BE2C (cell line): ENCODE results near the gene HS6ST2.

ENCODE experiments used
- DNase-seq: peaks from one replicate; pipeline ENCODE4 v3.0.0-alpha.2; 2020
- H3K27me3 ChIP-seq: fragments of 250-450 bp; sonication (Bioruptor Pico); 2 replicates; pipeline ENCODE4 v1.5.1; 2020; ENCODE audit warnings: mild to moderate bottlenecking
- H3K36me3 ChIP-seq: fragments of 250-450 bp; sonication (Bioruptor Pico); 2 replicates; pipeline ENCODE4 v1.5.1; 2020; ENCODE audit warnings: mild to moderate bottlenecking
- H3K4me1 ChIP-seq: fragments of 250-450 bp; sonication (Bioruptor Pico); 2 replicates; pipeline ENCODE4 v1.5.1; 2020
- H3K4me3 ChIP-seq: 2 replicates; pipeline ENCODE4 v1.5.1; 2011; ENCODE audit warnings: low read depth, low read length
- H3K9me3 ChIP-seq: fragments of 250-450 bp; sonication (Bioruptor Pico); 2 replicates; pipeline ENCODE4 v1.5.1; 2020
- TF ChIP-seq, protein P1 (sequence below): IDR thresholded peaks from 2 replicates; pipeline ENCODE4 v1.5.1; 2012; ENCODE audit warnings: mild to moderate bottlenecking, low read depth, low read length

The HS6ST2 gene

DNA sequence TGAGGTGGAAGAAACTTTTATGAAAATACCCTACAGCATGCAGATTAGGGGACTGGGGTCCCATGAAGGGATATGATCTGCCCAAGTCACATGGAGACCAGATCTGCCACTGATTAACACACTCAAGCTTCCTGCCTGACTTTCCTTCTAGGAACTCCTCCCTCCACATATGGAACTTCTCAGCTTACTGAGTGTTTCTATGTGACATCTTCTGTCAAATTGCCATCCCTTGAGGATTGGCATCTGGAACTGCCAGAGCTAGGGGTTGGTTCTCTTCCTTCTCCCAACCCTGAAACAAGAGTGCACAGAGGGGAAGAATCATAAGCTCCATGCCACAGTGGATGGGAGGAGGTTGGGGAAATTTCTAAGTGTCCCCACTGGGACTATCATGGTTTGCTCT is 319.0 kb downstream of the HS6ST2 start:
- H3K36me3 ChIP-seq = no peaks in the 10 kb centered on the region

DNA sequence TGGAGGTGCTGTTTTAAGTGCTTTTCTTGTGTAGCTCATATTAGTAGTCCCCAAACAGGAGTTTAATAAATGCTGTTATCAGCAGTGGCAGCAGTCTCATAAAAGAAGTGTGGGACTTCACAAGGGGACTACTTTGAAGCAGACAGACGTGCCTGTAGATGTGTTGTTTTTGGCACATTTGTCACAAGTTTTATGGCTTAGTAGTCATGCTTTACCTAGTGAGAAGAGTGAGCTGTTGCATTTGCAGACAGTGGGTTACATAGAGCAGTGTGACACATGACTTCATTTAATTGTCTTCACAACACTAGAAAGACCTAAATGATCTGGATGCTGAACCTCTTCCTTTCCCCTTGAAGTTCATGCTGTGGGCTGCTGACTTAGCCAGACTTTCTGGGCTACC is 320.1 kb downstream of the HS6ST2 start:
- TF ChIP-seq, protein P1, sequence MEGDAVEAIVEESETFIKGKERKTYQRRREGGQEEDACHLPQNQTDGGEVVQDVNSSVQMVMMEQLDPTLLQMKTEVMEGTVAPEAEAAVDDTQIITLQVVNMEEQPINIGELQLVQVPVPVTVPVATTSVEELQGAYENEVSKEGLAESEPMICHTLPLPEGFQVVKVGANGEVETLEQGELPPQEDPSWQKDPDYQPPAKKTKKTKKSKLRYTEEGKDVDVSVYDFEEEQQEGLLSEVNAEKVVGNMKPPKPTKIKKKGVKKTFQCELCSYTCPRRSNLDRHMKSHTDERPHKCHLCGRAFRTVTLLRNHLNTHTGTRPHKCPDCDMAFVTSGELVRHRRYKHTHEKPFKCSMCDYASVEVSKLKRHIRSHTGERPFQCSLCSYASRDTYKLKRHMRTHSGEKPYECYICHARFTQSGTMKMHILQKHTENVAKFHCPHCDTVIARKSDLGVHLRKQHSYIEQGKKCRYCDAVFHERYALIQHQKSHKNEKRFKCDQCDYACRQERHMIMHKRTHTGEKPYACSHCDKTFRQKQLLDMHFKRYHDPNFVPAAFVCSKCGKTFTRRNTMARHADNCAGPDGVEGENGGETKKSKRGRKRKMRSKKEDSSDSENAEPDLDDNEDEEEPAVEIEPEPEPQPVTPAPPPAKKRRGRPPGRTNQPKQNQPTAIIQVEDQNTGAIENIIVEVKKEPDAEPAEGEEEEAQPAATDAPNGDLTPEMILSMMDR = no peak
- Histone ChIP-seq H3K9me3 (no peaks in the 10 kb centered on the region), H3K4me3 (no peak overlapping the region), H3K36me3 (no peaks in the 10 kb centered on the region), H3K4me1 (no peaks in the 10 kb centered on the region), H3K27me3 (no peaks in the 10 kb centered on the region)
- no peak for DNase-seq

More for the DNA sequence above, 319.0 kb downstream of the HS6ST2 start:
- Histone ChIP-seq H3K9me3 (no peaks in the 10 kb centered on the region), H3K27me3 (no peaks in the 10 kb centered on the region), H3K4me1 (no peaks in the 10 kb centered on the region), H3K4me3 (no peak overlapping the region)
- DNase-seq = no peak
- TF ChIP-seq, protein P1 = no peak

- no peaks in the 10 kb centered on the region for H3K9me3 ChIP-seq
- DNase-seq = no peak
- no peak overlapping the region for H3K4me3 ChIP-seq
- no peaks in the 10 kb centered on the region for H3K27me3 ChIP-seq
- TF ChIP-seq, protein P1 = no peak
- H3K4me1 ChIP-seq = no peaks in the 10 kb centered on the region
- no peaks in the 10 kb centered on the region for H3K36me3 ChIP-seq
Observed at GRCh38 chrX:132636080-132636479, 322.3 kb downstream of the HS6ST2 start.

DNA sequence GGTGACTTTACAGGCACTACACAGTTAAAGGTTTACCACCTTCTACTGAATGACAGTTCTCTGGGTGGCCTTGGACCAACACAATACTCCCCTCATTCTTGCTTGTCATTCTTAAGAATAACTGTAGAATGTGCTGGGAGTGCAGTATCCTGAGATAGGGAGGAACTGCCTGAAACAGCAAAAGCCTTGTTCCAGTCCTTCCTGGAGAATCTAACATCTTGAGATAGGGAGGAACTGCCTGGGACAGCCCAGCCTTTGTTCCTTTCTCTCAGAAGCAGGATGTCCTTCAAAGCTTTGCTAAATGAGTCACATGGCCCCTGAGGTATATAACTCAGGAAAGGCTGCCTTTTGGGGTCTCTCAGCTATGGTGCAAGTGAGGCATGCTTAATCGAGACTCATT is 323.9 kb downstream of the HS6ST2 start:
- Histone ChIP-seq H3K4me1 (no peaks in the 10 kb centered on the region), H3K4me3 (no peak overlapping the region), H3K9me3 (no peaks in the 10 kb centered on the region), H3K27me3 (no peaks in the 10 kb centered on the region), H3K36me3 (no peaks in the 10 kb centered on the region)
- no peak for DNase-seq
- TF ChIP-seq, protein P1 = no peak

- no peaks in the 10 kb centered on the region for H3K4me1 ChIP-seq
- H3K27me3 ChIP-seq = no peaks in the 10 kb centered on the region
- H3K9me3 ChIP-seq = no peaks in the 10 kb centered on the region
- TF ChIP-seq, protein P1 = peak; percentile 36
- H3K4me3 ChIP-seq = no peak overlapping the region
- no peaks in the 10 kb centered on the region for H3K36me3 ChIP-seq
- DNase-seq = no peak
Observed at GRCh38 chrX:132631579-132632232, 326.7 kb downstream of the HS6ST2 start.

DNA sequence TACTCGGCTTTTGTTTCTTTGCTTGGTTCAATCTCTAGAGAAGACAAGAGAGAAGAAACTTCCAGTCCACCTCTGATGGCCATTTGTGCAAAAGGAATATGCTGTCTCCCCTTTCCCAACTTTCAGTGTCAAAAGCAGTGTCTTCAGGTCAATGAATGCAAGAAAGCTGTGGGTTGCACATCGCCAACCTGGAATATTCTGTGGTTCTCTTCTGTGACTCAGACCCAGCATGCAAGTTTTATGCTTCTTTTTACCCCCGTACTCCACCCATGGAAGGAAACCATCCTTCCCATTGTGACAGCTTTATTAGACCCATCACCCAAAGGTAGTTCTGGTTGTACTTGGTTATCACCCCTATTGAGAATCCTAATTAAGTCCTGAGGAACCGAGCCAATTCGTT is 334.0 kb downstream of the HS6ST2 start:
- no peaks in the 10 kb centered on the region for H3K4me1 ChIP-seq
- TF ChIP-seq, protein P1 = no peak
- H3K4me3 ChIP-seq = no peak overlapping the region
- no peaks in the 10 kb centered on the region for H3K9me3 ChIP-seq
- no peak for DNase-seq
- H3K27me3 ChIP-seq = no peaks in the 10 kb centered on the region
- H3K36me3 ChIP-seq = no peaks in the 10 kb centered on the region
